Measurements from ENCODE around the gene PTPRN2. TPM values are rescaled to one million over a fixed set of nuclear protein-coding genes. Genes with fewer than 3 reads are reported as not detected.

Gene PTPRN2
- polyA plus RNA-seq, 1 experiment = 0.31 TPM

- CTCF ChIA-PET = no interaction called here
- no peaks in the 10 kb centered on the region for H3K27me3 ChIP-seq (ENCODE audit: control insufficient read depth, insufficient read depth, low read length)
- TF ChIP-seq, protein P1, sequence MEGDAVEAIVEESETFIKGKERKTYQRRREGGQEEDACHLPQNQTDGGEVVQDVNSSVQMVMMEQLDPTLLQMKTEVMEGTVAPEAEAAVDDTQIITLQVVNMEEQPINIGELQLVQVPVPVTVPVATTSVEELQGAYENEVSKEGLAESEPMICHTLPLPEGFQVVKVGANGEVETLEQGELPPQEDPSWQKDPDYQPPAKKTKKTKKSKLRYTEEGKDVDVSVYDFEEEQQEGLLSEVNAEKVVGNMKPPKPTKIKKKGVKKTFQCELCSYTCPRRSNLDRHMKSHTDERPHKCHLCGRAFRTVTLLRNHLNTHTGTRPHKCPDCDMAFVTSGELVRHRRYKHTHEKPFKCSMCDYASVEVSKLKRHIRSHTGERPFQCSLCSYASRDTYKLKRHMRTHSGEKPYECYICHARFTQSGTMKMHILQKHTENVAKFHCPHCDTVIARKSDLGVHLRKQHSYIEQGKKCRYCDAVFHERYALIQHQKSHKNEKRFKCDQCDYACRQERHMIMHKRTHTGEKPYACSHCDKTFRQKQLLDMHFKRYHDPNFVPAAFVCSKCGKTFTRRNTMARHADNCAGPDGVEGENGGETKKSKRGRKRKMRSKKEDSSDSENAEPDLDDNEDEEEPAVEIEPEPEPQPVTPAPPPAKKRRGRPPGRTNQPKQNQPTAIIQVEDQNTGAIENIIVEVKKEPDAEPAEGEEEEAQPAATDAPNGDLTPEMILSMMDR (IDR thresholded peaks at IDR 0.05; ENCODE audit: insufficient read depth, low read depth, low read length) = no peak
- H3K4me3 ChIP-seq (ENCODE audit: low read depth, low read length) = no peak overlapping the region
- DNase-seq (ENCODE audit: low read depth) = no peak
- POLR2A ChIA-PET = no interaction called here
- H3K36me3 ChIP-seq (ENCODE audit: control insufficient read depth, insufficient read depth, low read length) = no peaks in the 10 kb centered on the region
Observed at GRCh38 chr7:158109364-158110033, 478.1 kb downstream of the PTPRN2 start.

DNA sequence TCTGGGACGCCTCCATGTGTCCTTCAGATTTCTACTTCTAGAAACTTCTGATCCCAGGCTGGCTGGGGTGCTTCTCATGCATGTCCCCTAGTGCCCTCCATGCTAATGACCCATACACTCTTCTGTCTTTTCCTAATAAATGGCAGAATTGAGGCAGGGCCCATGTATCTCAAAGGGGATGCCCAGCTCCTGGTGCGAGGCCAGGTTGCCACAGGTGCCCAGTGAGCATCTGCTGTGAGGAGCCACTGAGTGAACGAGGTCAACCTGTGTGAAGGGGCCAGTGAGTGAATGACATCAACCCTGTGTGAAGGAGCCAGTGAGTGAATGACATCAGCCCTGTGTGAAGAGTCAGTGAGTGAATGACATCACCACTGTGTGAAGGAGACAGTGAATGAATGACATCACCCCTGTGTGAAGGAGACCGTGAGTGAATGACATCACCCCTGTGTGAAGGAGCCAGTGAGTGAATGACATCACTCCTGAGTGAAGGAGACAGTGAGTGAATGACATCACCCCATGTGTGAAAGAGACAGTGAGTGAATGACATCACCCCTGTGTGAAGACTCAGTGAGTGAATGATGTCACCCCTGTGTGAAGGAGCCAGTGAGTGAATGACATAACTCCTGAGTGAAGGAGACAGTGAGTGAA is 478.9 kb downstream of the PTPRN2 start:
- CTCF ChIA-PET = no interaction called here
- Histone ChIP-seq H3K4me3 (ENCODE audit: low read depth, low read length) (no peak overlapping the region), H3K36me3 (ENCODE audit: control insufficient read depth, insufficient read depth, low read length) (no peaks in the 10 kb centered on the region), H3K27me3 (ENCODE audit: control insufficient read depth, insufficient read depth, low read length) (no peaks in the 10 kb centered on the region)
- DNase-seq (ENCODE audit: low read depth) = no peak
- TF ChIP-seq, protein P1 (IDR thresholded peaks at IDR 0.05; ENCODE audit: insufficient read depth, low read depth, low read length) = no peak
- POLR2A ChIA-PET = no interaction called here

DNA sequence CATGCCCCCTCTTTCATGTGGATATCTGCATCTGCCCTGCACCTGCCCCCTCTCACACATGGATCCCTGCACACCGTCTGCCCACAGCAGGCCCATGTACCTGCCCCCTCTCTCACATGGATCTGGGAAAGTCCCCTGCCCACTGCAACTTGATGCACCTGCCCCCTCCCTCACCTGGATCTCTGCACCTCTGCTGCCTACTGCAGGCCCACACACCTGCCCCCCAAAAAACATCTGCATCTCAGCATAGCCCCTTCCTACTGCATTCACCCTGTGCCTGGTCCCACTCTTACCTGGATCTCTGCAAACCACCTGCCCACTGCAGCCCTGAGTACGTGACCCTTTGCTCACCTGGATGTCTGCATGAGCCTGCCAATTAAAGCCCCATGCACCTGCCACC is 479.8 kb downstream of the PTPRN2 start:
- Histone ChIP-seq H3K27me3 (ENCODE audit: control insufficient read depth, insufficient read depth, low read length) (no peaks in the 10 kb centered on the region), H3K36me3 (ENCODE audit: control insufficient read depth, insufficient read depth, low read length) (no peaks in the 10 kb centered on the region), H3K4me3 (ENCODE audit: low read depth, low read length) (no peak overlapping the region)
- TF ChIP-seq, protein P1 (IDR thresholded peaks at IDR 0.05; ENCODE audit: insufficient read depth, low read depth, low read length) = no peak
- POLR2A ChIA-PET = no interaction called here
- CTCF ChIA-PET = no interaction called here
- DNase-seq (ENCODE audit: low read depth) = no peak

DNA sequence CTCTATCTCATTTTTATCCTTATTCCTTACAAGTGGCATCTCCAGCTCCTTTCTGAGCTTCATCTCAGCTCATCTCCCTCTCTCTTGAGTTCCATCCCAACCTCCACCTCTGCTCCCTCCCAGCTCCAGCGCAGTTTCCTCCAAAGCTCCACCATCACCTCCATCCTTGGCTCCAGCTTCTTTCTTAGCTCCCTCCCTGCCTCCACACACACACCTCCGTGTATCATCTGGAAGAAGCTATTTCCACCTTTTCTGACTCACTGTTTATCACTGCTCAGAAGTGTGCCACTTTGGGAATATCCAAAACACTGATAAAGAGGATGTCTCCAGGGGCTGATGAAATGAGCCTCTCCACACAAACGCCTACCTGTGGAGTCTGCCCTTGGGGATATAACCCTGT is 481.4 kb downstream of the PTPRN2 start:
- ChIA-PET CTCF (interaction anchor here (1.2 kb wide), 1 partner anchor 13 kb away, joined by 3 read pairs; no protein-coding TSS in a partner anchor), POLR2A (no interaction called here)
- Histone ChIP-seq H3K27me3 (ENCODE audit: control insufficient read depth, insufficient read depth, low read length) (no peaks in the 10 kb centered on the region), H3K4me3 (ENCODE audit: low read depth, low read length) (no peak overlapping the region), H3K36me3 (ENCODE audit: control insufficient read depth, insufficient read depth, low read length) (no peaks in the 10 kb centered on the region)
- TF ChIP-seq, protein P1 (IDR thresholded peaks at IDR 0.05; ENCODE audit: insufficient read depth, low read depth, low read length) = no peak
- DNase-seq (ENCODE audit: low read depth) = no peak

DNA sequence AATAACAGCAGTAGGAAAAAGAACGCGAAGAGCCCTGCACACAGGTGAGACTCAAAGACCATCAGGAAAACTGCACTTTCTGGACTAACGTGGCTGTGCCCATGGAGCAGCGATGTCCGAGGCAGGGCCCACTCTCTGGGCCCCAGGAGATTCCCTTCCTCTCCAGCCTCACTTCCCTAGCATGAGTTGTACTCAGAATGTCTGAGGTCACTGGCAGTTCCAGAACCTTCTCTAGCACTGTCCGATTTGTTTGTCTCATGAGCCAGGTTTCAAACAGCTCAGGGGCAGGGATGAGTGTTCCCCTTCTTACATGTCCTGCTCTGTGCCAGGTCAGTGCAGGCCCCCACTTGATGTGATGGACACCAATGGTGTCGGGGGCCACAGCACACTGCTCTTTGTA is 484.2 kb downstream of the PTPRN2 start:
- Histone ChIP-seq H3K4me3 (ENCODE audit: low read depth, low read length) (no peak overlapping the region), H3K27me3 (ENCODE audit: control insufficient read depth, insufficient read depth, low read length) (no peaks in the 10 kb centered on the region), H3K36me3 (ENCODE audit: control insufficient read depth, insufficient read depth, low read length) (no peaks in the 10 kb centered on the region)
- ChIA-PET CTCF (no interaction called here), POLR2A (no interaction called here)
- TF ChIP-seq, protein P1 (IDR thresholded peaks at IDR 0.05; ENCODE audit: insufficient read depth, low read depth, low read length) = no peak
- DNase-seq (ENCODE audit: low read depth) = no peak

Measured in BJ (cell line).